Measurements from ENCODE around the gene METAP1.
"Not testable (repeated sequence)": the region's sequence is repeated elsewhere in the genome, so short reads cannot be mapped to it uniquely, and the experiment has no call there.

GRCh38 chr4:99023800-99024251 lies 28.3 kb downstream of the METAP1 start:
- not testable (repeated sequence) for TF ChIP-seq USF2 (IDR thresholded peaks at IDR 0.05; ENCODE audit: low read depth, low read length); RAD21 (IDR thresholded peaks at IDR 0.05; ENCODE audit: low read length); MAZ (IDR thresholded peaks at IDR 0.05; ENCODE audit: borderline replicate concordance, low read depth, low read length); POLR2A (IDR thresholded peaks at IDR 0.05; ENCODE audit: low read depth, low read length); BHLHE40 (IDR thresholded peaks at IDR 0.05; ENCODE audit: low read depth, low read length); CHD1 (IDR thresholded peaks at IDR 0.05; ENCODE audit: low read depth, low read length); RCOR1 (IDR thresholded peaks at IDR 0.05; ENCODE audit: insufficient replicate concordance, low read length); RFX5 (IDR thresholded peaks at IDR 0.05; ENCODE audit: low read depth, low read length); MAFK (IDR thresholded peaks at IDR 0.05; ENCODE audit: low read depth, low read length); ELK1 (IDR thresholded peaks at IDR 0.05; ENCODE audit: borderline replicate concordance, low read depth, low read length)
- TF ChIP-seq, protein P1, sequence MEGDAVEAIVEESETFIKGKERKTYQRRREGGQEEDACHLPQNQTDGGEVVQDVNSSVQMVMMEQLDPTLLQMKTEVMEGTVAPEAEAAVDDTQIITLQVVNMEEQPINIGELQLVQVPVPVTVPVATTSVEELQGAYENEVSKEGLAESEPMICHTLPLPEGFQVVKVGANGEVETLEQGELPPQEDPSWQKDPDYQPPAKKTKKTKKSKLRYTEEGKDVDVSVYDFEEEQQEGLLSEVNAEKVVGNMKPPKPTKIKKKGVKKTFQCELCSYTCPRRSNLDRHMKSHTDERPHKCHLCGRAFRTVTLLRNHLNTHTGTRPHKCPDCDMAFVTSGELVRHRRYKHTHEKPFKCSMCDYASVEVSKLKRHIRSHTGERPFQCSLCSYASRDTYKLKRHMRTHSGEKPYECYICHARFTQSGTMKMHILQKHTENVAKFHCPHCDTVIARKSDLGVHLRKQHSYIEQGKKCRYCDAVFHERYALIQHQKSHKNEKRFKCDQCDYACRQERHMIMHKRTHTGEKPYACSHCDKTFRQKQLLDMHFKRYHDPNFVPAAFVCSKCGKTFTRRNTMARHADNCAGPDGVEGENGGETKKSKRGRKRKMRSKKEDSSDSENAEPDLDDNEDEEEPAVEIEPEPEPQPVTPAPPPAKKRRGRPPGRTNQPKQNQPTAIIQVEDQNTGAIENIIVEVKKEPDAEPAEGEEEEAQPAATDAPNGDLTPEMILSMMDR (conservative IDR thresholded peaks at IDR 0.05; ENCODE audit: low read depth, low read length) = not testable (repeated sequence)
